HG03432 (cell line): ENCODE data around the gene CNPY4.

Source experiments
- ATAC-seq: cut with Tn5 transposase; IDR thresholded peaks from one replicate; pipeline ENCODE4 v1.9.1; 2021; ENCODE audit warnings: mild to moderate bottlenecking, moderate library complexity; ENCODE audit not compliant: unreplicated experiment

The CNPY4 gene

DNA sequence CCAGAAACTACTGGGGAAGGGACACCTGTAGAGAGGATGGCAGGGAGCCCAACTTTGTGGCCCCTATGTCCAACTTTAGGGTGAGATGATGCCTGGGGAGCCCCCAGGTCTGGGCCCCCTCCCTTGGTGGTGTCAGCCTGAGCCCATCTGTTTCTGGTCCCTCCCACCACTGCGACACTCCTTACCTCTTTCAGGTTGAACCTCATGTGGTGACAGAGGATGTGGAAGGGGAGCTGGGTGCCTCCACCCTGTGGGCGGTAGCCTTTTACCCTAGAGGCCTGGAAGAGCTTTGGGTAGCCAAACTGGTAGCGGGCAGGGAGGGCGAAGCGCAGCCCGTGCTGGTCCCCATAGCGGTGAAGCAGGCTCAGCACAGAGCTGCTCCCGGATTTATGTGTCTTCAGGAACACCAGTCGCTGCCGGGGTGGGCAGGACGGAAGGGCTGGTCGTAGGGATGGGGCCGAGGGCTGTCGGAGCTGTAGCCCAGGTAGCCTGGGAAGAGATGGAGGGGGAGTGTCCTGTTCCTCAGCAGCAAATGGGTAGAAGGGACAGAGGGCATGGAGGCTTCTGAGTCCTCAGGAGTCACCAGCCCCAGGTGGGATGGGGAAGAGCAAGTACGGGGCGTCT lies 47.0 kb downstream of the CNPY4 start:
- no peak for ATAC-seq

DNA sequence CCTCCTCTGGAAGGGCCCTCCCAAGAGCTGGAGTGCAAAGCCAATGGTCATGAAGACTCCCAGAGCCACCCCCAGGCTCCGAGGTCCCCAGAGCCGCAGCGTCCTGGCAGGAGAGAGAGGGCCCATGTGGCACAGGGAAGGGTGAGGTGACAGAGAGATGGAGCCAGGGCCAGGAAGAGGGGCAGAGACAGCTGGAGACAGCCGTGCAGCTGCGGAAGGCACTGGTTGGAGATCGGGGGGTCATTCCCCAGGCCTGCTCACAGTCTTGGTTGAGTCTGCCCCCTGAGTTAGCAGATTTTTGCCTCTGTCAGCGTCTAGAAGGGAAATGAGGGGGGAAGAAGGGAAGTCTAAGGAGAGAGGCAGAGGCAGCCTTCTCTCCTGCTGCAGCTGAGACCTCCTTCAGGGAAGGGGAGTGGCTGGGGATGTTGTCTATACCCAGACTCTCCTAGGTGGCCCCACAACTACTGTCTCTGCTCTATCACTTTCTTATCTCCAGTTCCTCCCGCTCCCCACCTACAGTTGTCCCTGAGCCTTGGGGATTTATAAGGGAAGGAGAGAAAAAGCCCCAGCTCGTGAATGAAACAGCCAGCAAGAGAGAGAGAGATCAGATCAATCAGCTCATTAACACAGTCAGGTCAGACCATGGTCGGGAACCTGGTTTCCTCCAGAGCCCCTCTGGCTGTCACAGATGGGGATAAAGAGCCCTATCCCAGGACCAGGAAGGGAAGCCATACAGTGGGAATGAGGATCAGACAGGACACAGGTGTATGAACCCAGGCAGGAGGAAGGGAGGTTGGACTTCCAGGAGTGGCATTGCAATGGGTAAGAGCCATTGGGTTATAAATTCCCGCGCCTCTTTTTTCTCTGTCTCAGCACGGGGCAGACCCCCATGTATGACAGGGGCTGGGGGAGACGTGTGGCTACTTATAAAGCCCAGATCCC lies 47.8 kb downstream of the CNPY4 start:
- no peak for ATAC-seq

DNA sequence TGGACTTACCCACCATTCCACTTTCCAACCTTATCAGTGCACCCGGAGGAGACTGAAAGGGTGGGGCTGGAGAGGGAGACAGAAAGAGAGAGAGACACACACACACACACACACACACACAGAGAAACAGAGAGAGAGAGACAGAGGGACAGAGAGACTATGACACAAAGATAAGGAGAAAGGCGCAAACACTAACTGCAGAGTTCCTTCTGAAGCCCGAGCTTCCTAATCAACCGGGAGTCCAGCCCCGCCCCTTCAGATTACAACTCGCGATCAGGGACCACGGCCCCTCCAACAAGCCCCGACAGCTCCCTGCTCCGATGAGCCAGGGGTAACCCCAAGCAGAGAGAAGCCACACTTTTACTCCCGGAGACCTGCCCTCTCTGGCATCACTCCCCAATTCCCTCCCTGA lies 48.5 kb downstream of the CNPY4 start:
- no peak for ATAC-seq

DNA sequence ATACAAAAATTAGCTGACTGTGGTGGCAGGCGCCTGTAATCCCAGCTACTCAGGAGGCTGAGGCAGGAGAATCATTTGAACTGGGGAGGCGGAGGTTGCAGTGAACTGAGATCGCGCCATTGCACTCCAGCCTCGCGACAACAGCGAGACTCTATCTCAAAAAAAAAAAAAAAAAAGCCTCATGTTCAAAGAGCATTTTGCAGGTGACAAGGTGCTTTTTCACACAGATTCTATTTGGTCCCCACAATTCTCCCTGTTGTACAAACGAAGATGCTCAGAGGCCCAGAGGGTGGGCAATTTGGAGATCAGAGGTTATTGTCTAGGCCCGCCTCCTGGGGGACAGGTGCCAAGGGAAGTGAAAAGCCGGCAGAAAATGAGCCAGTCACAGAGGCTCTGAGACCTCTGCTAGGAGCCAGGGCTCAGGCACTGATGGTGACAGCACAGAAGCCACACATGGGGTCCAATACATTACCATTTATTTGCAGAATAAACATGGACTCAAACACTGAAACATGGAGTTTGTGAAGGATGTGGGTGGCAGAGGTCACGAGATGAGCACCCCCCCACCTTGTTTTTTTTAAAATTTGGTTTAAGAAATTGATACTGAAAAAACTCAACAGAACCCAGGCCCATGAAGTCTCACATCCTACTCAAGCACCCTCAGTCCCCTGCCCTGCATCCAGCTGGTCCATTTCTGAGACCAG lies 49.9 kb downstream of the CNPY4 start:
- no peak for ATAC-seq

DNA sequence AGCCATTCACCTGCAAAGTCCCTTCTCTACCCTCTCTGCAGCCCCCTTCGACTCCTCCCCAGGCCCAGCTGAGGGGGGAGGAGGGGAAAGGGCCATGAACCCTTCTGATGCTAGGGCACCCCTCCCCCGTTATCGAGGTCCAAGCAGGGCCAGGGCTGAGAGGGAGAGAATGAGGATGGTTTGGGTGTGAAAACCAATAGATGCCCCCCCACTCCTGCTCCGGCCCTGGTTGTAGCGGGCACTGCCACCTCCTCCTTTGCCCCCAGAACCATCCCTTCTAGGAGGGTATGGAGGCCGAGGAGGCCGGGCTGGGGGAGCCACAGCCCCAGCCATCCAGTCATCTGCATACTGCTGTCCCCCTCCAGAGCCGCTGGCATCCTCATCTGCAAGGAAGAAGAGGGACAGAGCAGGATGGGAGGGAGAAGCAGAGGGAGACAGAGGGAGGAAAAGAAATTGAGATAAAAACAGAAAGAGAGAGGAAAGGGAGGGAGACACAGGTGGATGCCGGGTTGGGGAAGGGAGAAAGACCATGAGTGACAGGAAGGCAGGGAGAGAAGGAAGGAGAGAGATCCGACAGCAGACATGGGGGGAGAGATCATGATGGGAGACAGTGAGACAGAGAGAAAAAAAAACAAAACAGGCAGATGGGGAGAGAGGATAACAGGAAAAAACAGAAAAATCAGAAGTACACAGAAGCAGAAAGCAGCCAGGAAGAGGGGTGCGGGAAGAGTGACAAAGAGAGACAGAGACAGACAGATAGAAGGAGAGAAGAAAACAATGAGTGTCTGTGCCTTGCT lies 50.9 kb downstream of the CNPY4 start:
- no peak for ATAC-seq

DNA sequence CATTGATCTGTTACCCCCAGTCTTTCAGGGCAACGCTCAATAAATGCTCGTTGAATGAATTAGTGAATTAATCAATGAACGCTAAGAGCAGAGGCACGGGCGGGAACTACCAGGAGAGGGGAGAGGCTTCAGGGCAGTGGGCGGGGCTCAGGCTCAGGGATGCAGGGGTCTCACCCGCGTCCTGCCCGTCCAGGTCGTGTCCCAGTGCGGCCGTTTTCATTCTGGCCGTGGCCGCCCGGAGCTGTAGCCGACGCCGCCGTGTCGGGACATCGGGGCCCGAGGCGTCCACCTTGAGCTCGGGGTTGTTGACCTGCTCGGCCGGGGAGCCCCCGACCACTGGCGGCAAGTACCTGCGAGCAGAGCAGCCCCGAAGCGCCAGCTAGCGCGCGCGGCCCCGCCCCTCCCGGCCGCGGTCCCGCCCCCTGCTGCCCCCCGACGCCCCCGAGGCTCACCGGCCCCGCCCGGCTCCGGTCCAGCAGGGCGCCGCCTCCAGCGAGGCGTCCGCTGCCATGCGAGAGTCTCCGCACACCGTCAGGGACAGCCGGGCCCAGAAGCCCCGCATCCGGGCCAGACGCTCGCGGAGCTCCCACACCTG lies 51.8 kb downstream of the CNPY4 start:
- ATAC-seq: no peak

DNA sequence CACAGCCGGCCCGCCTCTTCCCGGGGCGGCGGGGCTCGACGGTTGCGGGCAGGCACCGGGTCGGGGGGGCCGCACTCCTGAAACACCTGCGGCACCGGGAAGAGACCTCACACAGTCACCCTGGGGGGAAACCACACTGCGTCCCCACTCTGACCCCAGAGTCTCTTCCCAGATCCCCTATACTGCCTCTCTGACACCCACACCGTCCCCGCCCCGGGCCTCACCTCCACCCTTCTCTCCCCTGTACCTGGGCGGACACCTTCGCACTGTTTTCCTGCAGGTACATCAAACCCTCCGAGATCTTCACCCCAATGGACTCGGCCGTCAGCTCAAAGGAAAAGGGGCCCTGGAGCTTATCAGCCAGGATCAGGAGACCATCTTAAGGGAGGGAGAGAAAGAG lies 52.4 kb downstream of the CNPY4 start:
- ATAC-seq: no peak

DNA sequence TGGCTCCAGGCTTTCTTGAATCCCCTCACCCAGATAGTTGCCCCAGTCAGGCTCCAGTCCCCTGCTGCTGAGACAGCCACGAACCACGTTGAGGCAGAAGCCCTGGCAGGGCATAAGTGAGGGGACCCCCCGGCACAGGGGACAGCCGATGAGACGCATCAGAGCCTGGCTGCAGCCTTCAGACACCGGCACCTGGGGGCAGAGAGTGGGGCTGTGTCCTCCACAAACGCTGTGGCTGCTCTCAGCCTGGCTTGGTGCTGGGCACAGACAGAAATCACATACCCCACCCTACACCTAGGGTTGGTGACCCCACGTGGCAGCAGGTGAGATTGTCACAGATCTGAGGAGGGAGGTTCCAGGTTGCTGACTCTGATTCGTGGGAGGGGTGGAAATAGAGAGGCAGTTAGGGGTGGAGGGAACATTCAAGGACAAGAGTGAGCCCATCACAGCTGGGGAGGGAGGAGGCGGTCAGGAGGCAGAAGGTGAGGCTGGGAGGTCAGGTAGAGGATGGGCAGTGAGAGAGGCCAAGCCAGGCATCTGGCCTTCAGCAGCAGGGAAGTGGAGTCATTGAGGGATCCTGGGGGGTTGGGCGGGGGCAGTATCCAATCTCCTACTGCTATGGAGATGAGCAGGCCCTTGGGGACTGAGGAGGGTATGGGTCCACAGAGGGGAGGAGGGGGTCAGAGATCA lies 54.5 kb downstream of the CNPY4 start:
- no peak for ATAC-seq

DNA sequence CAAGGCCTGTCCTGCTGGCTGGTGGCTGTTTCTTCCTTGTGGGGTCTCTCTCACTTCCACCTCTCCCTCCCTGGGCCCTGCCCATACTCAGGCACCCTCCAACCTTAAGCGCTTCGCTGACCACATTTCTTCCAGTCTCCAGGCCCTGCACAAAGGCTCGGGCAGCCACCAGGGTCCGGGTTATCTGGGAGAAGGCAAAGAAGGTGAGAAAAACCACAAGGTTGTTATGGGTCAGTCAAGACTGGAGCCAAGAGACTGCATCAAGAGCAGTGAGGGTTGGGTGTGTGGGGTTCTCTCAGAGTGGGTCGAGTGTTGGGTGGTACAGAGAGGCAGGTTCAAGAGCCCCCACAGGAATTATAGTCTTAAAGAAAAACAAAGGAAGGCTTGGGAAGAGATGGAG lies 55.1 kb downstream of the CNPY4 start:
- ATAC-seq: no peak
